IPS-15b (cell line): ENCODE measurements around the gene C1orf21.

Experiments
- H3K27me3 ChIP-seq: one replicate; pipeline ENCODE4 v1.6.1; 2013; ENCODE audit warnings: low read length; ENCODE audit not compliant: control insufficient read depth, insufficient read depth
- H3K36me3 ChIP-seq: one replicate; pipeline ENCODE4 v1.6.1; 2013; ENCODE audit warnings: low read length; ENCODE audit not compliant: control insufficient read depth, insufficient read depth
- H3K4me1 ChIP-seq: one replicate; pipeline ENCODE4 v1.6.1; 2013; ENCODE audit warnings: mild to moderate bottlenecking, low read length; ENCODE audit not compliant: control insufficient read depth, insufficient read depth
- H3K4me3 ChIP-seq: one replicate; pipeline ENCODE4 v1.5.1; 2013; ENCODE audit warnings: low read depth, low read length
- H3K9ac ChIP-seq: one replicate; pipeline ENCODE4 v1.6.1; 2013; ENCODE audit warnings: low read depth, mild to moderate bottlenecking, low read length
- H3K9me3 ChIP-seq: one replicate; pipeline ENCODE4 v1.6.1; 2013; ENCODE audit warnings: mild to moderate bottlenecking, low read length; ENCODE audit not compliant: control insufficient read depth, insufficient read depth

Gene C1orf21

DNA sequence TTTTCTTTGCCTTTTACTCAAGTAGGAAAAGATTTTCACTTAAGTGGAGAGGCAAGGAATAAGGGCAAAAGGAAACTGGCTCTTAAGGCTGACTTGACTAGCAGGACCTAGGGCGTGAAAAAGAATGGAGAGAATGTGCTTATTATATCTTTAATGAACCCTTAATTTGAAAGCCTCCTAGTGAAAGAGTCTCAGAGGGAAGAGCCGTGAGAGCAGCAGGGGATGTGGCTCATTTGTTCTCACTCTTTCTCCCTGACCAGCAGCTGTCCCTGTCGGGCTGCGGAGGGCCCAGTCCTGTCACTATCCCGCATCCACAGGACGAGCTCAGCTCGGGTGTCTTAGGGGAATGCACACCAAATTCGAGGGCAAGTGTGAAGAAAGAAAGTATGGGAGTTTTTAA is 187.8 kb downstream of the C1orf21 start:
- Histone ChIP-seq H3K9ac (no peak overlapping the region), H3K36me3 (no peaks in the 10 kb centered on the region), H3K4me1 (peaks cover 14% of the 10 kb centered on the region), H3K9me3 (no peaks in the 10 kb centered on the region), H3K27me3 (no peaks in the 10 kb centered on the region), H3K4me3 (no peak overlapping the region)

DNA sequence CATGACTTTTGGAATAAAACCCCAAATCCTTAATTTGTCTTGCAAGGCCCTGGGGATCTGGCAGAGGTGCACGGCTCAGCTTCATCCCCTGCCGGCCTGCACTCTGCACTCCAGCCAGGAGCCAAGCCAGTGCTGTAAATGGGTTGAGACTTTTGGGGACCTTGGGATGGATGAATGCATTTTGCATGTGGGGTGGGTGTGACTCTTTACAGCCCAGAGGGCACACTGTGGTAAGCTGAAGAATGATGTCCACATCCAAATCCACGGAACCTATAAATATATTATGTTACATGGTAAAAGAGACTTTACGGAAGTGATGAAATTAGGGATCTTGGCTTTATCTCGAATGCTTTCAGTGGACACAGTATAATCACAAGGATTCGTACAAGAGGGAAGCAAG is 190.0 kb downstream of the C1orf21 start:
- no peak overlapping the region for H3K4me3 ChIP-seq
- H3K9me3 ChIP-seq: no peaks in the 10 kb centered on the region
- H3K9ac ChIP-seq: no peak overlapping the region
- no peaks in the 10 kb centered on the region for H3K27me3 ChIP-seq
- H3K36me3 ChIP-seq: no peaks in the 10 kb centered on the region
- H3K4me1 ChIP-seq: peaks cover 14% of the 10 kb centered on the region

DNA sequence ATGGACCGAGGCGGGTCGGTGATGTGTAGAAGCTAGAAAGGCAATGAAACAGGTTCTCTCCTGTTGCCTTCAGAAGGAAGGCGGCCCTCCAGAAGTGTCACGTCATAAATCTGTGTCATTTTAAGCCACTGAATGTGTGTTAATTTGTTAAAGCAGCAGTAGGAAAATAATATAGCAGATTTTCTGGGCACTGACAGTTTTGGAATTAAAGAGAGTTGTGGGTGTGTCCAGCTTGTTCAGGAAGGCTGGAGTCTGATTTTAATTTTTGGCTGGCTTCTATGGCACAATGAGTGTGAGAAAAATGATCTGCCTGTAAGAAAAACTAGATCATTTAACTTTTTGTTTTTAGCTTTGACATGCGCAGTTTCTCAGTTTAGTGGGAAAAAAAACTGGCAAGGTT is 190.5 kb downstream of the C1orf21 start:
- Histone ChIP-seq H3K4me3 (no peak overlapping the region), H3K4me1 (peaks cover 14% of the 10 kb centered on the region), H3K9me3 (no peaks in the 10 kb centered on the region), H3K27me3 (no peaks in the 10 kb centered on the region), H3K9ac (no peak overlapping the region), H3K36me3 (no peaks in the 10 kb centered on the region)

DNA sequence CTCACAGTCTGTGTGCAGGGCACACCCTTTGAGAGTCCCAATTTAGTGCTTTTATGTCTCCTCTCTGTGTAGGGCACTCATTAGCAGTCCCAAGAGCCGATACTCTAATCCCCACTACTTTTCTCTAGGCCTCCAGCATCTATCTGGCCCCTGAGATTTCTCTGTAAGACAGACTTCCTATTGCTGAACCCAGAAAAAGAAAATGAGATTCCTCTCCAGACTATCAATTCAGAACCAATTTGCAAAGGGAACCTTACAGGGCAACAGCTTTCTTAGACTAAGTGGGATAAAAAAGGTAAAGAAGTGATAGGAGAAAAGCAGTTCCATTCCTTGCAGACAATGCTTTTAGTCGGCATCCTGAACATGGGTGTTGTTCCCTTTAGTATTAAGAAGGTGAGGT is 195.6 kb downstream of the C1orf21 start:
- no peak overlapping the region for H3K4me3 ChIP-seq
- no peak overlapping the region for H3K9ac ChIP-seq
- H3K9me3 ChIP-seq: no peaks in the 10 kb centered on the region
- H3K27me3 ChIP-seq: no peaks in the 10 kb centered on the region
- no peaks in the 10 kb centered on the region for H3K36me3 ChIP-seq
- no peaks in the 10 kb centered on the region for H3K4me1 ChIP-seq

DNA sequence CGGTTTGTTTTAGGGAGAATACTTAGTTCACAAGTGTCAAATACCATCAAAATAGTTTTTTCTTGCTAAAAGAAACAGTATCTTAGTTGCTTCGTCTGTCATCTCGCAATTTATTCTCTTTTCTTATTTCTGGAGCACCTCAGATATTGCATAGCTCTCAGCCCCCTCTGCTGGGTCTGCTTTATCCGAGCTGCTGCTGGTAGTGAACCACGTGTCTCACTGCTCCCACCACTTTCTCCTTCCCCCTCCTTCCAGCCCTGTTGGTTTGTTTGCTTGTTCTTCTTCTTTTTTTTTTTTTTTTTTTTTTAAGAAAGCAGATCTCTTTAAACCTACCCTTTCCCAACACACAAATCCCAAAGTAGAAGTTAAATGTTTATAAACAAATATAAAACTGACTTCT is 197.0 kb downstream of the C1orf21 start:
- H3K27me3 ChIP-seq: no peaks in the 10 kb centered on the region
- no peak overlapping the region for H3K9ac ChIP-seq
- no peaks in the 10 kb centered on the region for H3K4me1 ChIP-seq
- no peaks in the 10 kb centered on the region for H3K9me3 ChIP-seq
- no peak overlapping the region for H3K4me3 ChIP-seq
- H3K36me3 ChIP-seq: no peaks in the 10 kb centered on the region

DNA sequence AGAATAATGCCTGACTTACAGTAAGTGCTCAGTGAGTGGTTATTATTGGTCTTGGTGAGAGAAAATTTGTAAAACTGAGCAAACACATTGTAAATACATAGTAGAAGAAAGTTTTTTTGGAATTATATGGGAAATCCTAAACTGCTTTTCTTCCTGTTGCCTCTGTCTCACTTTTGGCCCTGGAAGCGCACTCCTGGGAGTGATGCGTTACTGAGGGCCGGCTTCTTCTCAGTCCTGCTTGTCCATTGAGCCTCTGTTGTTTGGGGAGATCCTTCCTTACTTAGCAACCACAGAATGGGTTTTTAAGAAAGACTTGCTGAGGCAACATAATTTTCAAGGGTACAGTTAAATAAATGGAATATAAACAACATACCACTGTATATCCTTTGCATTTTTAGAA is 201.9 kb downstream of the C1orf21 start:
- no peaks in the 10 kb centered on the region for H3K27me3 ChIP-seq
- H3K36me3 ChIP-seq: no peaks in the 10 kb centered on the region
- no peaks in the 10 kb centered on the region for H3K4me1 ChIP-seq
- H3K9ac ChIP-seq: no peak overlapping the region
- H3K9me3 ChIP-seq: no peaks in the 10 kb centered on the region
- H3K4me3 ChIP-seq: no peak overlapping the region

DNA sequence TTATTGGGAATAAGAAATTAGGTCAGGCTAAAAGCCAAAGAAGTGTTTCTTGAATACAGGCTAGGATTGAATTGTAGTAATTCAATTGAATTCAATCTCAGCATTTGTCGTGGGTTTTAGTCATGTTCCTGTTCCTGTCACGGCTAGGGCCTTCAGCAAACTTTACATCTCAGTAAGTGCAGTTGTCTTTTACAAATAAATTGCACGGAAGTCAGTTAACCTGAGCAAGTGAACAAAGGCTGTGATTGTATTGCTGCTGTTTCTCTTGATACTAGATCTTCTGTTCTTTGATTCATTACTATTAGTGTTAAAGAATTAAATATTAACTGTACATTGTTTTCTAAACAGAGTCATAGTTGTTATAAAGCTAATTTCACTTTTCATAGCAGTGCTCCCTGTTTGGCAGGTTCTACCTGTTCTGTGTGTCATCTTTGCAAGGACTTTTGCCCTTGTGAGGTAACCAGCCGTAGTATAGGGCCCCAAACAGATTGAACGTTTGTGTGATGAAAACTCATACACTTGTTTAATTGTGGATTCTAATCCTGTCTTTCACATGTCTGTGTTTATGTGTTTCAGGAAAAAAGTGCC is 203.4 kb downstream of the C1orf21 start:
- Histone ChIP-seq H3K9ac (no peak overlapping the region), H3K4me1 (no peaks in the 10 kb centered on the region), H3K27me3 (no peaks in the 10 kb centered on the region), H3K4me3 (no peak overlapping the region), H3K9me3 (no peaks in the 10 kb centered on the region), H3K36me3 (no peaks in the 10 kb centered on the region)

DNA sequence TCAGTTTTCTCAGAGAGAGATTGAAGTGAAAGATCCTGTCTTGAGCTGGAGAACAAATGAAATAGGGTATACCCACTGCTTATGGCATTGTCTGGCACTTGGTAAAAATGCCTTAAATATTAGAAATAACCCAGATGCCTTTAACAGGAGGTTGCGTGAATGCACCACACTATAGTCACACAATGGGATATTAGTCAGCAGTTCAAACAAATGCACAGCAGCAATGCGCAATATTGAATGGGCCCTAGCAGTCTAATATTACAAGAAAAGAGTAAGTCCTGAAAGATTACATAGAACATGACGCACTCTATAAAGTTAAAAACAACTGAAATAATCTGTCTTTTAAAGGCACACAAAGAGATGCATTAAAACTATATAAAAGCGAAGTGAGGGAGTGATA is 206.8 kb downstream of the C1orf21 start:
- no peaks in the 10 kb centered on the region for H3K4me1 ChIP-seq
- H3K4me3 ChIP-seq: no peak overlapping the region
- H3K9ac ChIP-seq: no peak overlapping the region
- H3K9me3 ChIP-seq: no peaks in the 10 kb centered on the region
- H3K36me3 ChIP-seq: peaks cover 2% of the 10 kb centered on the region
- H3K27me3 ChIP-seq: no peaks in the 10 kb centered on the region

DNA sequence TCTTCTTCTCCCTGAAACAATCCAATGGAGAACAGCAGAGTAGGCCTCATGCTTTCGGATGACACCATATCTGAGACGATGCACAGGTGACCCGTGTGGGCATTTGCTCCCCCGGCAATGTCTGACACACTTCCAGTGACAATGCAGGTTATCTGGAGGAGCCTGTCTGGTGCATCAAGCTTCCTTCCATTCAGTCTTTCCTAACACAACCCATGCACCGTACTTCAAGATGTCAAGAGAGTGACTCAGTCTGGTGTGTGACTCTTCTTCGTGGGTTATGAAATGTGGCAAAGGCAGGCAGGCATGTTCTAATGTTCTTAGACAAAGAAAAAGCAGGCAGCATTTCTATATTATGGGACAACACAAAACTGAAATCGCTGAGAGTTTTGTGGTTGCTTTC is 208.8 kb downstream of the C1orf21 start:
- Histone ChIP-seq H3K27me3 (no peaks in the 10 kb centered on the region), H3K4me3 (no peak overlapping the region), H3K9ac (no peak overlapping the region), H3K36me3 (peaks cover 2% of the 10 kb centered on the region), H3K9me3 (no peaks in the 10 kb centered on the region), H3K4me1 (no peaks in the 10 kb centered on the region)

DNA sequence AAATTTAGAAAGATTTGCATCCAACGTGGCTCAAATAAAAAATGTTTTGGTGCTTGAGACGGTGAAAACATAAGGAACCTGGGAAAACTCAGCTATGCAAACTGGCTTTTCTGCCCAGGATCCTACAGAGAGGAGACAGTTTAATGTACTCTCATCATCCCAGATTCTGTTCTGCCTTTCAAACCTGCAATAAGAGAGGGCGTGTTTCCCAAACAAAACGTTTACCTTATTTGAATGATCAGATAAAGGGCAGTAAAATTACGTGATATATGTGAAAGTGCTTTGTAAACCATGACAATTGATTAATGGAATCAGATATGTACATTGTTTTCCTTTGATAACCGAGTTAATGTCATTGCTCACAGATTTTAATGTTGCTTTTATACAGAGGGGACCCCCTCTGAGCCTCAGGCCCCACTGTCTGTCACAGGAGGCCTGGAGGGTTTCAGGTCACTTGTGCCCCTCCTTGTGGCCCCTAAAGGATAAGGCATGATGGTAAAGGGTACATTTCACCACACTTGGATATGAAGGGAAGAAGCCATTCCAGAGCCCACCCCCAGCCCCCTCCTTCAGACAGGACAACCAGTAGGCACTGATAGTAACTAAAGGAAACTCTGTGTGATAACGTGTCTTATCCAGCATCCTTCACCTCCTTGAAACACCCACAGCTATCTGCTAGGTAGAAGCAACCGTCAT is 210.3 kb downstream of the C1orf21 start:
- Histone ChIP-seq H3K9ac (no peak overlapping the region), H3K4me3 (no peak overlapping the region), H3K9me3 (no peaks in the 10 kb centered on the region), H3K36me3 (peaks cover 2% of the 10 kb centered on the region), H3K4me1 (no peaks in the 10 kb centered on the region), H3K27me3 (no peaks in the 10 kb centered on the region)

DNA sequence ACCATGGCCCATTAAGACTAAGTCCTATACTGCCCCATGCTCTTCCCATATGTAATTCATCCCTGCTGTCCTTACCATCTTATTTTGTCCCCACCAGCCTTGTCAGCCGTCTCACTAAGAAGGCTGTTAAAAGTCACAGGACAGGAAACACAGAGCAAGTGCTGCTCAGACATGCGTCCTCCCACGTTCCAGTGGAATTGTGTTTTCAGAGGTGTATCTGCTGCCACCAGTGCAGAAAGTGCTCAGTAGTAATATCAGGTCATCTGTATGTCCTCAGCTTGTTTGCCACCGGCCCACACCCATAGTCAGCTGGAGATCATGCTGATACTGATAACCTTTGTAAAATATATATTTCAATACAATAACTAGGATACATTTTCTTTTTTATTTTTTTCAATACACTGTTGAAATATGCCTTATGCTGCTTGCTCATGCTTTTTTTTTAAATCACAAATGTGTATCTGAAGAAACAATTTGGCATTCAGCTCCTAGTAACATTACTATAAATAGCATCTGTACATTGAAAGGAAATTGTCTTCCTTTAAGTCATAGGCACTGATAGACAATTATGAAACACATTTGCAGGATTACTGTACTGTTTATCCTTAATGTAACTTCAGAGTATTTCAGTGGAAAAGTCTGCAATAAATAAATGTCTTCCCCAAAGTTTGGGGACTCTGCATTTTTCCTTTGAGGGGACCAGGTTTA is 211.0 kb downstream of the C1orf21 start:
- Histone ChIP-seq H3K4me3 (no peak overlapping the region), H3K36me3 (peaks cover 2% of the 10 kb centered on the region), H3K9ac (no peak overlapping the region), H3K9me3 (no peaks in the 10 kb centered on the region), H3K27me3 (no peaks in the 10 kb centered on the region), H3K4me1 (no peaks in the 10 kb centered on the region)
